GM18499 (cell line): ENCODE measurements around the gene GTF3C6.
"Not testable (repeated sequence)": the region's sequence is repeated elsewhere in the genome, so short reads cannot be mapped to it uniquely, and the experiment has no call there.

Source experiments
- ATAC-seq: cut with Tn5 transposase; IDR thresholded peaks from one replicate; pipeline ENCODE4 v1.9.1; 2021; ENCODE audit warnings: moderate number of reproducible peaks; ENCODE audit not compliant: insufficient read depth, unreplicated experiment

GTF3C6 gene

GRCh38 chr6:110976575-110976974 is 18.1 kb downstream of the GTF3C6 start:
- ATAC-seq = no peak

GRCh38 chr6:110979565-110980101 is 21.1 kb downstream of the GTF3C6 start:
- no peak for ATAC-seq

- ATAC-seq = no peak
Observed at GRCh38 chr6:110980227-110980626, 21.7 kb downstream of the GTF3C6 start.

- no peak for ATAC-seq
Observed at GRCh38 chr6:110980648-110981047, 22.1 kb downstream of the GTF3C6 start.

GRCh38 chr6:110981202-110981600 is 22.7 kb downstream of the GTF3C6 start:
- no peak for ATAC-seq

GRCh38 chr6:110990840-110991576 is 32.5 kb downstream of the GTF3C6 start:
- ATAC-seq = no peak

- ATAC-seq = no peak
Observed at GRCh38 chr6:110996691-110997090, 38.2 kb downstream of the GTF3C6 start.

- ATAC-seq = no peak
Observed at GRCh38 chr6:110999634-111000270, 41.2 kb downstream of the GTF3C6 start.

GRCh38 chr6:111002350-111002749 is 43.8 kb downstream of the GTF3C6 start:
- no peak for ATAC-seq

- ATAC-seq = no peak
Observed at GRCh38 chr6:111011360-111012142, 53.0 kb downstream of the GTF3C6 start.

- no peak for ATAC-seq
Observed at GRCh38 chr6:111012143-111012452, 53.6 kb downstream of the GTF3C6 start.

- ATAC-seq = not testable (repeated sequence)
Observed at GRCh38 chr6:111012520-111012919, 54.0 kb downstream of the GTF3C6 start.

GRCh38 chr6:111013144-111013915 is 54.8 kb downstream of the GTF3C6 start:
- ATAC-seq = no peak

GRCh38 chr6:111015389-111016124 is 57.1 kb downstream of the GTF3C6 start:
- no peak for ATAC-seq

GRCh38 chr6:111017241-111017640 is 58.7 kb downstream of the GTF3C6 start:
- not testable (repeated sequence) for ATAC-seq
